Naive B cell (primary cell): ENCODE data around the gene POU3F4. TPM values are rescaled to one million over a fixed set of nuclear protein-coding genes. Genes with fewer than 3 reads are reported as not detected.

Source experiments
- ATAC-seq, 2 donors: fragments of 150-1000 bp; cut with Tn5 transposase; 2 replicates each; pipeline ENCODE4 v1.10.0; 2021; ENCODE audit warnings: low read depth in 2 of 2, mild to moderate bottlenecking in 2 of 2, moderate library complexity in 2 of 2
- DNase-seq: peaks from one replicate; pipeline ENCODE4 v3.0.0; 2022
- H3K27ac Mint-ChIP-seq, 6 donors: one replicate each; pipeline ENCODE4 v1.8.0; 2020 to 2022; ENCODE audit warnings: mild to moderate bottlenecking in 6 of 6, mixed read lengths in 6 of 6, moderate library complexity in 5 of 6, inconsistent platforms in 2 of 6
- H3K27me3 Mint-ChIP-seq, 3 donors: one replicate each; pipeline ENCODE4 v1.8.0; 2021 to 2022; ENCODE audit warnings: mixed read lengths in 3 of 3, mild to moderate bottlenecking in 1 of 3
- H3K36me3 Mint-ChIP-seq, 2 donors: one replicate each; pipeline ENCODE4 v1.8.0; 2020 to 2022; ENCODE audit warnings: mixed read lengths in 2 of 2, inconsistent platforms in 1 of 2, mild to moderate bottlenecking in 1 of 2
- H3K4me1 Mint-ChIP-seq, 3 donors: one replicate each; pipeline ENCODE4 v1.8.0; 2020 to 2022; ENCODE audit warnings: mixed read lengths in 3 of 3, inconsistent platforms in 1 of 3, mild to moderate bottlenecking in 1 of 3, moderate library complexity in 1 of 3
- H3K4me3 Mint-ChIP-seq, 8 donors: one replicate each; pipeline ENCODE4 v1.8.0; 2020 to 2022; ENCODE audit warnings: mild to moderate bottlenecking in 8 of 8, mixed read lengths in 8 of 8, moderate library complexity in 8 of 8, inconsistent platforms in 2 of 8
- H3K9me3 Mint-ChIP-seq, 7 donors: one replicate each; pipeline ENCODE4 v1.8.0; 2020 to 2022; ENCODE audit warnings: mixed read lengths in 7 of 7, mild to moderate bottlenecking in 5 of 7, inconsistent platforms in 2 of 7, moderate library complexity in 1 of 7
- polyA plus RNA-seq, 6 donors: library from polyadenylated mRNA; unstranded; fragments of 300-500 nt; fragmentation: Illumina TruSeq; gene quantifications; one replicate each; pipeline ENCODE4 v1.2.3, GENCODE V29; 2021; ENCODE audit warnings: low read depth in 6 of 6

Gene POU3F4
- polyA plus RNA-seq, 6 donors from 2014 or later: not detected

DNA sequence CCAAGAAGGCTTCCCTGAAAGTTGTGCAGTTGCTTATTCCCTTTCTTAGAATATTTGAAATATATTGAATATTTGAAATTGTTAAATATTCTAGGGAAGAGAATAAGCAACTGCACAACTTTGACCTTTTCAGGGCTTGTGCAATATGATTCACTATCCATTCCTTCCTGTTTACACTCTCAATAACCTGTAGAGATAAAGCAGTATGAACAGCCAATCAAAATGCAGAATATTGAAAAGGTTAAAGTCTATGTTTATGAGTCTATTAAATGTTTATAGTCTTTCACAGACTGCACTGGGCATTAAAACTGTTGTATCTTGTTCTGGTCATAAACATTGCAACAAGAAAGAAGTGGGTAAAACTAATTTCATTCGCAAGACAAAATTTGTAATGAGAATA lies 13.8 kb downstream of the POU3F4 start:
- Mint-ChIP-seq H3K36me3 (no peaks in the 10 kb centered on the region), H3K9me3 (peaks cover 0 to 4% (median 0%) of the 10 kb centered on the region in 7 donors), H3K4me3 (no peak overlapping the region), H3K27me3 (no peaks in the 10 kb centered on the region), H3K27ac (no peak overlapping the region), H3K4me1 (no peaks in the 10 kb centered on the region)
- no peak for ATAC-seq
- no peak for DNase-seq

DNA sequence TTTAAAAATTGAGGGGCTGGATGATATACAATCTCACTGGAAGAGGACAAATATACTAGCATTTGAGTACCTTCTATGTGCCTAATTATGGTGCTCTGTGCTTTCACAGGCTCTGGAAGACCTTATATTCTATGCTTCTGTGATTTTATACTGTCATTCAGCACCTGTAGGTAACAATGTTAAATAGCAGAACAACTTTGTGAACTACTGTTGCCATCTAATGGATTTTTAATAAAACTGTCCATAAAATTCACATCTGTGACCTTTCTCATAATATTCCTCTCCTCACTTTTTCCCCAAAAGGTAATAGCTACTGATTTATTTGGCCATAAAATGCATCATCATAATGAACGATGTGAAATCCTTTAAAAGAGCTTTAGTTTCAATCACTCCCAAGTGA lies 21.9 kb downstream of the POU3F4 start:
- ATAC-seq (no peak), DNase-seq (no peak)
- H3K27me3 Mint-ChIP-seq: no peaks in the 10 kb centered on the region
- H3K4me3 Mint-ChIP-seq: no peak overlapping the region
- no peaks in the 10 kb centered on the region for H3K36me3 Mint-ChIP-seq
- no peaks in the 10 kb centered on the region for H3K4me1 Mint-ChIP-seq
- peaks cover 0 to 4% (median 0%) of the 10 kb centered on the region in 7 donors for H3K9me3 Mint-ChIP-seq
- no peak overlapping the region for H3K27ac Mint-ChIP-seq

DNA sequence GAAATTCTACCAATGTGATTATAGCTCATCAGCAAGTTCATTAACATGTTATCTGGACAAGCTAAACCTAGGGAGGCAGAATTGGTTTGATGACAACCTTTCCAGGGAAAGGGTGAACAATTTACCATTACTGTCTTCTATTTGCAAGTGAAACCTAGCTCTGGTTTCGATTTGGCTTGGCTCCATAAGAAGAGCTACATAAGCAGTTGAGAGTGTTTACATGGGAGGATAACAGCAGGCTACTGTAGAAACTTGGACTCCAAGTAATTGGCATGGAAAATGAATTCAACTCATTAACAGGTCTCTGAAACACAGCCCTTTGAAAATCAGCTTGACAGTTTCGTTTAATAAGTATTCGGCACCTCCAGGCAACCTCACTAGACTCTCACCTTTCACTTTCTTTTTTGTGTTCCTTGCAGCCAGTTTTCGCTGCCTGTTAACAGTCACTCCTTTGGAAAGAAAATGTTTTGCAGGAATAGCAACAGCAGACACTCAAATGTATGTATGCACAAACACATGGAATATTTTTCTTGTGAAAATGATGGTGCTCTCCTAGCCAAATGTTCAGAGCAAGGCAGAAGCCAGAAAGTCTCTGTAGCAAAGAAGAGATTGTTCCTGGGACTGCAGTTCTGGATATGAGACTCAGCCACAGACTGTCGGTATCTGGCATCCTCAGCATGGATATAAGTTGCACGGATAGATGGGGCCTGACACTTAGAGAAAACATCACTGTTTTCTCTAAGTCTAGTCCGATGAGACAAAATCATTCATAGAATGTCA lies 27.5 kb downstream of the POU3F4 start:
- H3K4me3 Mint-ChIP-seq: peak overlapping the region in 7 of 8 donors; percentile 48 to 83 (median 71)
- peak overlapping the region in 1 of 6 donors; percentile 16 for H3K27ac Mint-ChIP-seq
- ATAC-seq (no peak), DNase-seq (no peak)
- no peaks in the 10 kb centered on the region for H3K27me3 Mint-ChIP-seq
- H3K36me3 Mint-ChIP-seq: no peaks in the 10 kb centered on the region
- H3K9me3 Mint-ChIP-seq: no peaks in the 10 kb centered on the region
- H3K4me1 Mint-ChIP-seq: no peaks in the 10 kb centered on the region
